K562 (cell line): ENCODE data around the gene SERPINE2.

ENCODE experiments used
- CTCF ChIP-seq, 3 experiments: IDR thresholded peaks in 2 of 3; conservative IDR thresholded peaks in 1 of 3; 2 replicates each; pipeline ENCODE4 v1.5.1; 2011 to 2012; ENCODE audit warnings: low read length in 3 of 3, mild to moderate bottlenecking in 3 of 3, control low read depth in 2 of 3, improper control_type of control experiment in 1 of 3, inconsistent platforms in 1 of 3, low read depth in 1 of 3, mixed read lengths in 1 of 3, moderate library complexity in 1 of 3; ENCODE audit not compliant: insufficient read depth in 2 of 3
- EZH2 ChIP-seq: IDR thresholded peaks from 2 replicates; pipeline ENCODE4 v1.6.1; 2012; ENCODE audit warnings: low read depth, mild to moderate bottlenecking, inconsistent platforms, low read length, borderline replicate concordance
- HDAC1 ChIP-seq, 2 experiments: fragments of 450-650 bp; IDR thresholded peaks; 2 replicates each; pipeline ENCODE4 v1.6.1; 2016 to 2017; ENCODE audit warnings: inconsistent platforms in 1 of 2, mild to moderate bottlenecking in 1 of 2, moderate library complexity in 1 of 2
- POLR2A ChIP-seq: fragments of 450-650 bp; conservative IDR thresholded peaks from 2 replicates; pipeline ENCODE4 v1.6.1; 2016
- RBM17 ChIP-seq: fragments of 200-400 bp; formaldehyde crosslinking; IDR thresholded peaks from 2 replicates; pipeline ENCODE4 v1.6.1; 2017; ENCODE audit warnings: low read depth, mild to moderate bottlenecking, low read length, borderline replicate concordance
- TF ChIP-seq, protein P1 (sequence below): sonication (generic); formaldehyde crosslinking; IDR thresholded peaks from 2 replicates; pipeline ENCODE4 v1.8.0; 2023; ENCODE audit warnings: mild to moderate bottlenecking, missing genetic modification reagents

DNA sequence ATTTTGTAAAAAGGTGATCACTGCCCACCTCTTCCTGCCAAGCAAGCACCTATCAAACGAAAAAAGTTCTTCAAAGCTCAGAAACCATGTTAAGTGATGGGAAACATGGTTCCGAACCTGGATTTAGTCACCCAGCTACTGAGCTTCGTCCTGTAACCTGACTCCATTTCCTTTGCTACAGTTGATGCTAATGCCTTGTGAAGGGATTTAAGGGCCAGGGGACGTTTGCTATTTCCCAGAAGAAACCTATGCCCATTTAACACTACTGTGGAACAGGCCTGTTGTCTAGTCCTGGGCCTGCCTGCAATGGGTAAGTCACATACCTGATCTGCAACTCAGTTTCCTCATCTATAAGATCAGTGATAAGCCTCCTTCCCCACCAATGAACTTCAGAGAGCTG, 14.8 kb downstream of the SERPINE2 start:
- TF ChIP-seq HDAC1 (IDR thresholded peaks at IDR 0.05), result no peak
- TF ChIP-seq POLR2A, result no peak
- TF ChIP-seq RBM17, result no peak
- TF ChIP-seq, protein P1, sequence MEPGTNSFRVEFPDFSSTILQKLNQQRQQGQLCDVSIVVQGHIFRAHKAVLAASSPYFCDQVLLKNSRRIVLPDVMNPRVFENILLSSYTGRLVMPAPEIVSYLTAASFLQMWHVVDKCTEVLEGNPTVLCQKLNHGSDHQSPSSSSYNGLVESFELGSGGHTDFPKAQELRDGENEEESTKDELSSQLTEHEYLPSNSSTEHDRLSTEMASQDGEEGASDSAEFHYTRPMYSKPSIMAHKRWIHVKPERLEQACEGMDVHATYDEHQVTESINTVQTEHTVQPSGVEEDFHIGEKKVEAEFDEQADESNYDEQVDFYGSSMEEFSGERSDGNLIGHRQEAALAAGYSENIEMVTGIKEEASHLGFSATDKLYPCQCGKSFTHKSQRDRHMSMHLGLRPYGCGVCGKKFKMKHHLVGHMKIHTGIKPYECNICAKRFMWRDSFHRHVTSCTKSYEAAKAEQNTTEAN (CRISPR knock-in tag), result no peak
- no peak for TF ChIP-seq EZH2
- no peak for TF ChIP-seq CTCF (IDR thresholded peaks at IDR 0.05 in 2 of 3, conservative IDR thresholded peaks at IDR 0.05 in 1 of 3; ENCODE audit: insufficient read depth in 2 of 3, low read depth in 1 of 3, low read length in 3 of 3)
